OCI-LY1 (cell line): Measurements from ENCODE around the gene PIANP.

Experiments
- H2AFZ ChIP-seq: fragments of 200-600 bp; sonication (generic), shearing (Covaris generic); 2 replicates; pipeline ENCODE4 v1.6.0; 2014; ENCODE audit warnings: antibody characterized with exemption, mild to moderate bottlenecking, low read length
- H3F3A ChIP-seq: fragments of 200-600 bp; sonication (generic), shearing (Covaris generic); 2 replicates; pipeline ENCODE4 v1.6.0; 2014; ENCODE audit warnings: mild to moderate bottlenecking, antibody characterized with exemption, low read length, moderate library complexity; ENCODE audit not compliant: insufficient read depth
- H3K27ac ChIP-seq: fragments of 200-600 bp; sonication (generic); 2 replicates; pipeline ENCODE4 v1.5.1; 2014; ENCODE audit warnings: low read length, mixed run types, mild to moderate bottlenecking, low read depth; ENCODE audit not compliant: poor library complexity, severe bottlenecking
- H3K27me3 ChIP-seq: fragments of 200-600 bp; sonication (generic); 2 replicates; pipeline ENCODE4 v1.6.0; 2014; ENCODE audit warnings: antibody characterized with exemption, mild to moderate bottlenecking, low read length, moderate library complexity; ENCODE audit not compliant: insufficient read depth
- H3K36me3 ChIP-seq: fragments of 200-600 bp; sonication (generic); 2 replicates; pipeline ENCODE4 v1.6.1; 2014; ENCODE audit warnings: mild to moderate bottlenecking, antibody characterized with exemption, low read length, moderate library complexity, mixed read lengths; ENCODE audit not compliant: insufficient read depth
- H3K4me1 ChIP-seq: fragments of 200-600 bp; sonication (generic); 2 replicates; pipeline ENCODE4 v1.5.1; 2014; ENCODE audit warnings: mild to moderate bottlenecking, low read length, moderate library complexity; ENCODE audit not compliant: insufficient read depth, severe bottlenecking
- H3K4me2 ChIP-seq: fragments of 200-600 bp; sonication (generic), shearing (Covaris generic); 2 replicates; pipeline ENCODE4 v1.6.1; 2014; ENCODE audit warnings: low read length
- H3K4me3 ChIP-seq: fragments of 200-600 bp; sonication (generic); 2 replicates; pipeline ENCODE4 v1.5.1; 2014; ENCODE audit warnings: low read length, low read depth, mild to moderate bottlenecking, mixed read lengths; ENCODE audit not compliant: poor library complexity, severe bottlenecking
- H3K79me2 ChIP-seq: fragments of 200-600 bp; shearing (Covaris generic); 2 replicates; pipeline ENCODE4 v1.6.1; 2016; ENCODE audit warnings: mixed run types, low read length, mixed read lengths; ENCODE audit not compliant: insufficient read depth
- H3K9ac ChIP-seq: fragments of 200-600 bp; sonication (generic), shearing (Covaris generic); 2 replicates; pipeline ENCODE4 v1.6.1; 2014; ENCODE audit warnings: mild to moderate bottlenecking, low read length, mixed read lengths
- H3K9me2 ChIP-seq: fragments of 200-600 bp; sonication (generic), shearing (Covaris generic); 2 replicates; pipeline ENCODE4 v1.6.1; 2014; ENCODE audit warnings: low read depth, mild to moderate bottlenecking, low read length, mixed read lengths
- H3K9me3 ChIP-seq: fragments of 200-600 bp; shearing (Covaris generic); 2 replicates; pipeline ENCODE4 v1.6.1; 2014; ENCODE audit warnings: low read length, mixed read lengths
- H4K20me1 ChIP-seq: fragments of 200-600 bp; sonication (generic), shearing (Covaris generic); 2 replicates; pipeline ENCODE4 v1.6.0; 2016; ENCODE audit warnings: mild to moderate bottlenecking, low read length; ENCODE audit not compliant: insufficient read depth
- EZH2 ChIP-seq: fragments of 200-600 bp; sonication (generic), shearing (Covaris generic); IDR thresholded peaks from 2 replicates; pipeline ENCODE4 v1.8.0; 2017; ENCODE audit warnings: borderline replicate concordance, mixed run types, mild to moderate bottlenecking, antibody characterized with exemption, low read length, moderate library complexity, mixed read lengths
- TF ChIP-seq, protein P1 (sequence below): fragments of 200-600 bp; sonication (generic), shearing (Covaris generic); IDR thresholded peaks from 2 replicates; pipeline ENCODE4 v1.5.1; 2017; ENCODE audit warnings: mild to moderate bottlenecking, antibody characterized with exemption, low read length, moderate library complexity, mixed read lengths

PIANP gene

GRCh38 chr12:6662906-6663742, 37.5 kb downstream of the PIANP start, which contains the start of gene ING4:
ING4 (minus strand) TSS chr12:6663119; CDS start chr12:6663101, 18 bp downstream.
- H3K4me3 ChIP-seq = peak within 1 kb of the TSS; percentile 76
- peak within 1 kb of the TSS; percentile 65 for H3K9ac ChIP-seq
- no peaks in the 10 kb centered on the region for H3F3A ChIP-seq
- H3K9me3 ChIP-seq = no peaks in the 10 kb centered on the region
- peaks cover 19% of the 10 kb centered on the region for H3K4me1 ChIP-seq
- H3K36me3 ChIP-seq = peaks cover 22% of the 10 kb centered on the region
- H3K4me2 ChIP-seq = peak within 1 kb of the TSS; percentile 94
- peaks cover 9% of the 10 kb centered on the region for H3K79me2 ChIP-seq
- no peaks in the 10 kb centered on the region for H4K20me1 ChIP-seq
- TF ChIP-seq, protein P1, sequence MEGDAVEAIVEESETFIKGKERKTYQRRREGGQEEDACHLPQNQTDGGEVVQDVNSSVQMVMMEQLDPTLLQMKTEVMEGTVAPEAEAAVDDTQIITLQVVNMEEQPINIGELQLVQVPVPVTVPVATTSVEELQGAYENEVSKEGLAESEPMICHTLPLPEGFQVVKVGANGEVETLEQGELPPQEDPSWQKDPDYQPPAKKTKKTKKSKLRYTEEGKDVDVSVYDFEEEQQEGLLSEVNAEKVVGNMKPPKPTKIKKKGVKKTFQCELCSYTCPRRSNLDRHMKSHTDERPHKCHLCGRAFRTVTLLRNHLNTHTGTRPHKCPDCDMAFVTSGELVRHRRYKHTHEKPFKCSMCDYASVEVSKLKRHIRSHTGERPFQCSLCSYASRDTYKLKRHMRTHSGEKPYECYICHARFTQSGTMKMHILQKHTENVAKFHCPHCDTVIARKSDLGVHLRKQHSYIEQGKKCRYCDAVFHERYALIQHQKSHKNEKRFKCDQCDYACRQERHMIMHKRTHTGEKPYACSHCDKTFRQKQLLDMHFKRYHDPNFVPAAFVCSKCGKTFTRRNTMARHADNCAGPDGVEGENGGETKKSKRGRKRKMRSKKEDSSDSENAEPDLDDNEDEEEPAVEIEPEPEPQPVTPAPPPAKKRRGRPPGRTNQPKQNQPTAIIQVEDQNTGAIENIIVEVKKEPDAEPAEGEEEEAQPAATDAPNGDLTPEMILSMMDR = no peak
- TF ChIP-seq EZH2 = no peak
- H3K27me3 ChIP-seq = no peaks in the 10 kb centered on the region
- H2AFZ ChIP-seq = peak within 1 kb of the TSS; percentile 42; the same call in 1 of the 2 replicates
- no peaks in the 10 kb centered on the region for H3K9me2 ChIP-seq
- peak within 1 kb of the TSS; percentile 28 for H3K27ac ChIP-seq

GRCh38 chr12:6662602-6662905, 38.1 kb downstream of the PIANP start:
- TF ChIP-seq, protein P1 = no peak
- TF ChIP-seq EZH2 = no peak
- no peaks in the 10 kb centered on the region for H3K27me3 ChIP-seq
- H3K4me1 ChIP-seq = peaks cover 19% of the 10 kb centered on the region

DNA sequence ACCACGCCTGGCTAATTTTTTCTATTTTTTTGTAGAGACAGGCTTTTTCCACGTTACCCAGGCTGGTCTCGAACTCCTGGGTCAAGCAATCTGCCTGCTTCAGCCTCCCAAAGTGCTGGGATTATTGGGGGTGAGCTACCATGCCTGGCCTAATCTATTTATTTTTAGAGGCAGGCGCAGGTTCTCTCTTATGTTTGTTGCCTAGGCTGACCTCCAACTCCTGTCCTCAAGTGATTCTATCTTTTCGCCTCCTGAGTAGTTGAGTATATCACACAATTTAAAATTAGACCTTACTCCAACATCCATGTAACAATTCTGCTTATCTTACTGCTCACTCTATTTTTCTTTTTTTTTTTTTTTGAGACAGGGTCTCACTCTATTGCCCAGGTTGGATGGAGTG, 46.6 kb downstream of the PIANP start:
- H3K27me3 ChIP-seq = no peaks in the 10 kb centered on the region
- no peak overlapping the region for H3K4me2 ChIP-seq
- H4K20me1 ChIP-seq = no peaks in the 10 kb centered on the region
- no peak overlapping the region for H3K9ac ChIP-seq
- no peak overlapping the region for H3K27ac ChIP-seq
- H3F3A ChIP-seq = no peaks in the 10 kb centered on the region
- H3K79me2 ChIP-seq = no peaks in the 10 kb centered on the region
- TF ChIP-seq EZH2 = no peak
- TF ChIP-seq, protein P1 = no peak
- peaks cover 48% of the 10 kb centered on the region for H3K36me3 ChIP-seq
- no peak overlapping the region for H3K4me3 ChIP-seq
- no peaks in the 10 kb centered on the region for H3K9me3 ChIP-seq
- no peaks in the 10 kb centered on the region for H3K9me2 ChIP-seq
- no peak overlapping the region for H2AFZ ChIP-seq
- no peaks in the 10 kb centered on the region for H3K4me1 ChIP-seq

More at GRCh38 chr12:6662602-6662905, 38.1 kb downstream of the PIANP start:
- peaks cover 9% of the 10 kb centered on the region for H3K79me2 ChIP-seq
- peak overlapping the region; percentile 65 for H3K9ac ChIP-seq
- H3K9me2 ChIP-seq = no peaks in the 10 kb centered on the region
- H3K4me3 ChIP-seq = peak overlapping the region; percentile 76
- peak overlapping the region; percentile 94 for H3K4me2 ChIP-seq
- peaks cover 16% of the 10 kb centered on the region for H3K36me3 ChIP-seq
- no peaks in the 10 kb centered on the region for H4K20me1 ChIP-seq
- H3F3A ChIP-seq = no peaks in the 10 kb centered on the region
- H3K27ac ChIP-seq = no peak overlapping the region
- H2AFZ ChIP-seq = no peak overlapping the region
- no peaks in the 10 kb centered on the region for H3K9me3 ChIP-seq
